Kasumi-1 (cell line): ENCODE measurements around the gene AKAP5.
"Not testable (repeated sequence)": the region's sequence is repeated elsewhere in the genome, so short reads cannot be mapped to it uniquely, and the experiment has no call there.

ENCODE experiments used
- DNase-seq, 2 experiments: peaks; one replicate each; lab custom pipeline; 2025; lab: John Stamatoyannopoulos, UW

The AKAP5 gene

DNA sequence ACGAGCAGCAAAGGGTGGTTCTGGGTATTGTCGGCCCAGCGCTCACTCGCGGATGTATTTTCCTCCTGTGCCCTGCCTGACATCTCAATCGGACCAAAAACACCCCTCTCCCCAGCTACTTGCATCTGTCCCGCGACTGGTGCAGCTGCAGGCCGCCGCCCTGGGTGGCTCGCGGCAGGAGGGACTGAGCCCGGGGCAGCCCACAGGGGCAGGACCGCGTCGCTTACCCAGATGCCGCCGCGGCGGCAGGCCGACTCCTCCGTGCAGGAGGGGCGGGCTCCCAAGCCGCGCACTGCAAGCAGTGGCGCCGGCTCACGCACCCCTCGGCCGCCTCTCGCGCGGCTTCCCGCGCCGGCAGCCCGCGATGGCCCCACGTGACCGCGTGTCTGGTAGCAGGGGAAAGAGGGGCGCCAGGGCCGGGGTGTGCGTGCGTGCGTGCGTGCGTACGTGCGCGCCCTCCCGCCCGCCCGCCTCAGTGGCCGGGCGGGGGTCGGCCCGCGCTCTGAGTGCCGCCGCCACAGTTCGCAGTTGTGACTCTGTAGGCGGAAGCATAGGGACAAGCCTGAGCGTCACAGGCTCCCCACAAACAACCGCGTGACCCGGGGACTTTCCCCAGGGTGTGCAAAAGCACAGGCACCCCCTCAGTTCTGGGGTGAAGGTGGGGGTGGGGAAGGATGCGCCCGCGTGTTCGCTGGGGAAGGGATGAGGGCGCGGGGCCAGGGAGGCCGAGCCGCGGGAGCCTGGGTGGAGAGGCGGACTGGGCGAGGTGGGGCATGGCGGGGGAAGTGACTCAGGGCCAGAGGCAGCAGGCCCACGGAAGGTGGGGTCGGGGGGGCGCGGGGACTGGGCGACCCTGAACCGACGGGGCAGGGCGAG is 38.4 kb downstream of the AKAP5 start, which contains the start of gene ZBTB25:
Gene ZBTB25, minus strand, starts transcription at position 405 of the 876 bp plus-strand sequence. CDS start 13,305 bp downstream, outside the sequence.
- peak; percentile 73 to 79 for DNase-seq

DNA sequence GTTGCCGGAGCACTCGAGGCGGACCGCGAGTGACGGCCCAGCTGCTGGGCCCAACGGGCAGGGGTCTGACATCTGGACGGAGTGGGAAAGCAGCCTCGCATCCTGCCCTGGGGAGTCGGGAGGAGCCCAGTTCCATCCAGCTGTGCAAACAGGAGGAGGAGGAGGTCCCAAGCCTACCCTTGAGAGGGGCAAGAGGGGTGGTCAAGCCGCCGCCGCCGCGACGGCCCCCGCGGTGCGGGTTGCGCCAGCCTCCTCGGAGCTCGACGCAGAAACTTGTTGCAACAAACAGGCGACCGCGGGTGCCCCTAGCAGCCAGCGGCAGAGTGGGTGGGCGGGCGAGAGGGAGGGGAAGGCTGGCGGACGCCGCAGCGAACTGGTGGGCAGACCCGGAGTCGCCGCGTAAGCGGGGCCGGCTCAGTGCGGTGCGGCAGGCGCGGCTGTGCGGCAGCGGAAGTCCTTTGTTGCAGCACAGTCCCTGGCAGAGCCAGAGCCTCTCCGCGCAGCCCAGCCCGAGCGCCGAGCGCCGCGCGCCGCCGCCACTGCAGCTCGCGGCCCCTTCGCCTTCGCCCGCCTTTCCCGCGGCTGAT is 39.1 kb downstream of the AKAP5 start, which contains the start of gene ZBTB1:
Gene ZBTB1, plus strand, starts transcription at position 461 of the 587 bp plus-strand sequence. CDS start 16,735 bp downstream, outside the sequence.
- DNase-seq, result peak; percentile 53 to 60

DNA sequence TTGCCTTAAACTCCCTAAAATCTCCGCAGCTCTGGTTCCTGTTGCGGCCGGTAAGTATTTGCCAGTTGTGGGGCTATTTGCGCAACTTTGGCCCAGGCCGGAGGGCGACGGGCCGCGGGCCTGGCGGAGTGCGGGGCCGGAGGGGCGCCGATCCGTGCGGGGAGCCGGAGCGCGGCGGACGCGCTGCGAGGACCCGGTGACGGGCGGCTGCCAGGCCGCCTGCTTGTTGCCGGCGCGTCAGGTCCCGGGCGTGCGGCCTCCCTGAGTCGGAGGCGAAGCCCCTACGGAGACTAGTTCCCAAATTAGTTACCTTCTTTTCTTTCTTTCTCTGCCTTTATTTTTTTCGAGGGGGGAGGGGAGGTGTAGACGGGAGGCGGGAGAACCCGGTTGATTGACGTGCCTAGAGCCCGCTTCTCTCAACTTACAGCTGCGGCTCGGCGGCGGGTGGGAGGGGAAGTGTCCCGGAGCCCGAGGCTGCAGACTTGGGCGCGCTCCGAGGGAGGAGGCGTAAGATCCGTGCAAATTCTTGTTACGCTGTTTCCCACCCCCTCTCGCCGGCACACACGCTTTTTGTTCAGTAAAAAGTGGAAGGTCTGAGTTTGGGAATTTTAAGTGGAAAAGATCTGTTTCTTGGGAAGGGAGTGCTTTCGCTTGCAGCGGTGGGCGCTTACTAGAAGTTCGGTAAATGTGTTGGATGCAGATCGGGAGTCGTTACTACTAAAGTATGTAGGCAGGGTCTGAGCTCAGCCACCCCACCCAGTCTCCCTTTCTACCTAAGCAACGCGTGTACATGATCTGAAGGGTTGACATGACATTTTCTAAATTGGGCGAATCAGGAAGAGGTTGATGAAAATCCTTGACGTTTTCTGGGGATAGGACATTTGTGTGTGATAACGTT is 39.8 kb downstream of the AKAP5 start:
- DNase-seq, result peak; percentile 86 to 89

DNA sequence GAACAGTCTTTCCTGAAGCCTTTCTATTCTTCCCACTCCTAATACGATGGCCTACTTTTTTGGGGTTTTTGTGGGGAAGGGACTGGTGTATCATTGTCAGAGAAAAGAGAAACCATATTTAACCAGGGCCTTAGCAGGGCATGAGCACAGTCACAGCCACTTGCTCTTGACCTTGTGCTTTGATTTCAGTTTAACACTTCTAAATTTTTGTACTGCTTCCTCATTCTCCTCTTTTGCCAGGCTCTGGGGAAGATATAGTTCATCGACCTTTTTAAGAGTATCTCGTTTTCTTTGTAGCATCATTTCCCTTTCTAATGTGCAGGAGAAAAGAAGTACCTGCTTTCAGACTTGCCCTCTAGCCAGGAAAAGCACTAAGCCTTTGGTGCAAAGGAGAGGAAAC is 41.4 kb downstream of the AKAP5 start:
- DNase-seq, result peak in 1 of 2 experiments; percentile 16

DNA sequence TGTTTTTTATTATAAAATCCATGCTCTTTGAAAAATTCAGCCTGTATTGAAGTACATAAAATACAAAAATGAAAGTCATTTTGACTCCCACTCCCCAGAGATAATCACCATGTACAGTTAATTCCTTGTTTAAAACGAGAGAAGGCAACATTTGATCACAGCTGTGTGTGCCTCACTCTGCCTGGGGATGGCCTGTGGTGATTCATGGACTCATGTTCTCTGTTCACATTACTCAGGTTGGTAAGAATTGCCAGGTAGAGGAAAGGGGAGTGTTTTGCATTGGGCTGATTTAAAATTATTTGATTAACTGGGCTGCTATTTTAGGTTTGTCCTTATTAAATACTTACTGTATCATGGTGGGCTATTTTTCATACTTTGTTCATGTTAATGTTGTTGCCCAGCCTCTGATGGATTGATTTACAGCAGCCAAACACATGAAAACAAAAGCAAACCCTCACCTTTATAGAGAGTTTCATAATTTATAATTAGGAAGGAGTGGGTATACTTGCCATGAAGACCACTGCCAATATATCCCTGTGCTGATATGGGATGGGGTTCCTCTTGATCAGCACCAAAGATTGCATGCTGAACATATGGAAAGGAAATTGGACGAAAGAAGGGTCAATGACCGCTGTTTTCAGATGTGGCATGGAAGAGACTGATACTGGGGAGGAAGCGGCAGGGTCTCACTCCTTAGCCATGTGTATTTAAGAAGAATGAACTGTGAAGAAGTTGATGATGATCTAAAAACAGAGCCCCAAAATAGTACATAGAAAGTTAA is 42.3 kb downstream of the AKAP5 start:
- no peak for DNase-seq

DNA sequence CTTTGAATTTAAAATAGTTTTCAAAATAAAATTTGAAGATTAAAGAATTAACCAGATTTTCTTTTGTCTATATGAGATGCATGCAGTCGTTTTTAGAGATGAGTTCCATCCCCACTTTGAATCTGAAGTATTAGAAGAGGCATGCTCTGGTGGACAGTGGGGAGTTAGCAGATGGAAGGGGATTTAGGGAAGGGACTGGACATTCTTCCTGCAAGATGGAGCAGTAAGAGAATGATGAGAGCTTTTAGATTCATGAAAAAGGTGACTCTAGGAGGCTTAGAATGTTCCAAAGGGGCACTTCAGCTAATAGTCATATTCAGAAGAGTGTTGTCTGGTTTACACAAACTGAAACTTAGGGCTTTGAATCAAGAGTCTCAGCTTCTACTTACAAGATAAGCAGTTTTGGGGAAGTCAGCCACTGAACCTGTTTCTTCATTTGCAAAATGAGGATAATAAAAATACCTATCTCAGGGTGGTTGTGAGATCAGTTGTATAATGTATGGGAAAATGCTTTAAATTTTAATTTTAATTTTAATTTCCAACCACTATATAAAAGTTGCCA is 43.0 kb downstream of the AKAP5 start:
- DNase-seq, result peak; percentile 17 to 18

DNA sequence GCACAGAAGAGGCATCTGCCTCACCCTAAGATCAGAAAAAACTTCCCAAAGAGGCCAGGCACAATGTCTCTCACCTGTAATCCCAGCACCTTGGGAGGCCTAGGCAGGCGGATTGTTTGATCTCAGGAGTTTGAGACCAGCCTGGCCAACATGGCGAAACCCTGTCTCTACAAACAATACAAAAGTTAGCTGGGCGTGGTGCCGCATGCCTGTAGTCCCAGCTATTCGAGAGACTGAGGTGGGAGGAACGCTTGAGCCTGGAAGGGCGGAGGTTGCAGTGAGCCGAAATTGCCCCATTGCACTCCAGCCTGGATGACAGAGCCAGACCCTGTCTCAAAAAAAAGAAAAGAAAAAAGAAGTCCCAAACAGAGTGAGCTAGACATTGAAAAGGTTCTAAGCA is 43.7 kb downstream of the AKAP5 start:
- DNase-seq, result no peak

DNA sequence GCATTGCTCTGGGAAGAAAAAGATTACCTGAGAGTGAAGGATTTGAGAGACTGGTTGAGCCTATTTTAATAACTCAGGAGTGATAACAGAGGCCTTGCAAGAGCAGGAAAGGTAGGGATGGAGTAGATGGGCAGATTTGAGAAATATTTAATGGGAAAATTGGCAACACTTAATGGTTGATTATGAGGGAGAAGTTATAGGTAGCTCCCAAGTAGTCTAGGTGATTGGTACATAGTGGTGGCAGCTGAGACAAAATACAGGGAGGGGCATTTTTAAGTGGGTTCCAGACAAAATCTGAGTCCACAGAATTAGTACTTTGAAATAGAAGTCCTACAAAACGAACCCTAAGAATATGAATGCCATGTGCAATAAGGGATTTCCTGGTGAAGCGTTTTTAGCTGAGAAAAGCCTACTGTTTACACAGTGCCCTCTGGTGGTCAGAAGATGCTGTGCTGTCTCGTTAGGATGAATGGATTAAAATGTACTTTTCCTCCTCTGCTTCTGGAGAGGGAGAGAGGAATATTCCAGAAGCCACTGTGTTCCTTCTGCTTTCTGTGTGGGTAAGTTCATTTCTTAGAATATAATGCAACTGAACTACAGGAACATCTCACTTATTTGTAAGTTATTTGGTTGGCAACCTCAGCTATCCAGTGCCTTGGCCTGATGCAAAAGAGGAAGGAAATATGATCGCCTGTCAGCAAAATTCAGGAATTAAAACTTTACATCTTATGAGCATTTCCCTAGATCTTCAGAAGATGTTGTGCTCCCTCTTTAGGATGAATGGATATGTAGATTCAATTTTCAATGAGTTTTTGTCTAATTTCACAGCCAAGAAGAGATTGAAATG is 45.7 kb downstream of the AKAP5 start:
- DNase-seq, result peak; percentile 83 to 90

DNA sequence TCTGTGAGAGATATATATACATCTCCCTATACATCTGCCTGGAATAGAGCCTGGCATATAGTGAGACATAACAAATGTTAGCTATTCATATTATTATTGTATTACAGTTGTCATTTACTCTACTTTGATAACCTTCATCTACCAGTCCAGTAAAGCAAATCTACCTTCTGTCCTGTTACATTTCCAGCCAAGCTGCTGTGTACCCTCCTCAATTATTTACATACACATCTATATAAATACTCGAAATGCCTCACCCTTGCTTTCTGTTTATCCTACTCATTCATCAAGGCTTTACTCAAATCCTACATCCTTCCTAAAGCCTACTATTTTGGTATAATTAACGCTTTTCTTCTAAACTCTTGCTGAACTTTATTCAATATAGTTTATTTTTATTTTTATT is 48.0 kb downstream of the AKAP5 start:
- no peak for DNase-seq

DNA sequence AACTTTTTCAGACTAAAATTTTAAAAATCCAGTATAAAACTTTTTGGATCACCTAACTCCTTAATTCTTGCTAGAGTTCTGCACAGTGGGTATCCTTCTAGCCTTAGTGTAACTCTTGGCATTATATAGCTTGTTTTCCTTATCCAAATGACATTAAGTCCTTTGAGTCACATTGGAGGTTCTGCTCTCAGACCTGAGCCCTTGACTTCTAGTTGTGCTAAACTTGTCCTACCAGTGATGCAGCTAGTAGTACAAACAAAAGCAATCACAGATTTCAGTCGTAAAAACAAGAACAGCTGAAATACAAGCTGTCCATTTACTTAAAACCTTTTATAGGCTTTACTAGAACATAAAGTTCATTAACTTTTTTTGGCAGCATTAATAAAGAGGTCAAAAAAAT is 49.8 kb downstream of the AKAP5 start:
- DNase-seq, result no peak

DNA sequence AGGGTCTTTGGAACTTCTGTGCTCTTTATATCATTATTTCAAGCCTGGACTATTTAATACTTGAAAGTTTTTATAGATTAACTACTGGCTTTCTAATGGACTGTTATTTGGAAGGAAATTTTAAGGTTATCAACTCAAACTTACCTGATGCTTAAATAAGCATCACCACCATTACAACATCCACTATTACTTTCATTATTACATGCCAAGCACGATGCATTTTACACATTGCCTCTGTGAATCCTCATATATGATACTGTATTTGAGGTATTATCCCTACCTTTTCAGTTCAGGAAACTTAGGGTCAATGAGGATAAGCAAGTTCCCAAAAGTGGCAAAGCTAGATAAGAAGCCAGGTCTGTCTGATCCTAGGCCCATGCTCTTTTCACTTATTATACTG is 51.7 kb downstream of the AKAP5 start:
- DNase-seq, result no peak

DNA sequence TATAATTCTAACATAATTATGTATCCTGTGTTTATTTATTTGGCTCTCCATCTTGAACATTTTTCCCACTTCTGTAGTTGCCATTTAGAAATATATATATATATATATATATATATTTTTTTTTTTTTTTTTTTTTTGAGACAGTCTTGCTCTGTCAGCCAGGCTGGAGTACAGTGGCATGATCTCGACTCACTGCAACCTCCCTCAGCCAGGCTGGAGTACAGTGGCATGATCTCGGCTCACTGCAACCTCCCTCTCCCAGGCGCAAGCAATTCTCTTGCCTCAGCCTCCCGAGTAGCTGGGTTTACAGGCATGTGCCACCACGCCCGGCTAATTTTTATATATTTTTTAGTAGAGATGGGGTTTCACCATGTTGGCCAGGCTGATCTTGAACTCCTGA is 52.4 kb downstream of the AKAP5 start:
- DNase-seq, result not testable (repeated sequence)

DNA sequence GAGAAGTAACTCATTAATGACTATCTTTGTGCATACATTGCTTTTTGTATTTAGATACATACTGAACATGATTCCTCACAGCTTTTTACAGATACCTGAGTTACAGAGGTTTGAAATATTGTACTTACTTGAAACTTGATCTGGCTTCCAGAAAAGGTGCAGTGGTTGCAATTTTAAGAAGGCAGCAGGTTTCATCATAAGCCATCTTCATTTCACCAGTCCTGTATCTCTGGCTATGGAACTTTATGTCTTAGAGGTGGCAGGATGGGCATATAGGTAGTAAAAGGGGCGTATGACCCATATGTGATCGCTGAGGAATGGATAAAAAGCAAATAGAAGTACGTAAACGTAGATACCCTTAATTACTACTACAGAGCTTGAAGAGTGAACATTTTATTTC is 52.9 kb downstream of the AKAP5 start:
- no peak for DNase-seq

DNA sequence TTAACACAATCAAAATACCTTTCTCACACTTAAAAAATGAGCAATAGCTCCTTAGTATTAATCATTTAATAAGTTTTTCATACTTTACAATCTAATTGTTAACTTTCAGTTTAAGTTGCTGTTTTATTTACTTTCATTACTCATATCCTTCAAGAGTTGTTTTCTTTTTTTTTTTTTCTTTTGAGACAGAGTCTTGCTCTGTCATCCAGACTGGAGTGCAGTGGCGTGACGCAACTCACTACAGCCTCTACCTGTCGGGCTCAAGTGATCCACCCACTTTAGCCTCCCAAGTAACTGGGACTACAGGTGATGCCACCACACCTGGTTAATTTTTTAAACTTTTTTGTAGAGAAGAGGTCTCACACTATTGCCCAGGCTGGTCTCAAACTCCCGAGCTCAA is 55.4 kb downstream of the AKAP5 start:
- no peak for DNase-seq

DNA sequence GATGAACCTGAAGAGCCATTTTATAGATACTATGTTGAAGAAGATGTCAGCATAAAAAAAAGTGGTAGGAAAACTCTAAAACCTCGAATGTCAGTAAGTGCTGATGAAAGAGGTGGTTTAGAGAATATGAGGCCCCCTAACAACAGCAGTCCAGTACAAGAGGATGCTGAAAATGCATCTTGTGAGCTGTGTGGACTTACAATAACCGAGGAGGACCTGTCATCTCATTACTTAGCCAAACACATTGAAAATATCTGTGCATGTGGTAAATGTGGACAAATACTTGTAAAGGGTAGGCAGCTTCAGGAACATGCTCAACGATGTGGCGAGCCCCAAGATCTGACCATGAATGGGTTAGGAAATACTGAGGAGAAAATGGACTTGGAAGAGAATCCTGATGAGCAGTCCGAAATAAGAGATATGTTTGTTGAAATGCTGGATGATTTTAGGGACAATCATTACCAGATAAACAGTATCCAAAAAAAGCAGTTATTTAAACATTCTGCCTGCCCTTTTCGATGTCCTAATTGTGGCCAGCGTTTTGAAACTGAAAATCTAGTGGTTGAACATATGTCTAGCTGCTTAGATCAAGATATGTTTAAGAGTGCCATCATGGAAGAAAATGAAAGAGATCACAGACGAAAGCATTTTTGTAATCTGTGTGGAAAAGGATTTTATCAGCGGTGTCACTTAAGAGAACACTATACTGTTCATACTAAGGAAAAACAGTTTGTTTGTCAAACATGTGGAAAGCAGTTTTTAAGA is 57.5 kb downstream of the AKAP5 start:
- DNase-seq, result no peak
